ENCODE measurements around the gene GTF3C2. TPM values are rescaled to one million over a fixed set of nuclear protein-coding genes. Genes with fewer than 3 reads are reported as not detected.
A peak's percentile ranks its signal among the peaks of the same experiment; 100 is the strongest.
"Not testable (repeated sequence)": the region's sequence is repeated elsewhere in the genome, so short reads cannot be mapped to it uniquely, and the experiment has no call there.

Gene GTF3C2
- total RNA-seq, 1 donor from 2014 or later = 26.7 TPM

DNA sequence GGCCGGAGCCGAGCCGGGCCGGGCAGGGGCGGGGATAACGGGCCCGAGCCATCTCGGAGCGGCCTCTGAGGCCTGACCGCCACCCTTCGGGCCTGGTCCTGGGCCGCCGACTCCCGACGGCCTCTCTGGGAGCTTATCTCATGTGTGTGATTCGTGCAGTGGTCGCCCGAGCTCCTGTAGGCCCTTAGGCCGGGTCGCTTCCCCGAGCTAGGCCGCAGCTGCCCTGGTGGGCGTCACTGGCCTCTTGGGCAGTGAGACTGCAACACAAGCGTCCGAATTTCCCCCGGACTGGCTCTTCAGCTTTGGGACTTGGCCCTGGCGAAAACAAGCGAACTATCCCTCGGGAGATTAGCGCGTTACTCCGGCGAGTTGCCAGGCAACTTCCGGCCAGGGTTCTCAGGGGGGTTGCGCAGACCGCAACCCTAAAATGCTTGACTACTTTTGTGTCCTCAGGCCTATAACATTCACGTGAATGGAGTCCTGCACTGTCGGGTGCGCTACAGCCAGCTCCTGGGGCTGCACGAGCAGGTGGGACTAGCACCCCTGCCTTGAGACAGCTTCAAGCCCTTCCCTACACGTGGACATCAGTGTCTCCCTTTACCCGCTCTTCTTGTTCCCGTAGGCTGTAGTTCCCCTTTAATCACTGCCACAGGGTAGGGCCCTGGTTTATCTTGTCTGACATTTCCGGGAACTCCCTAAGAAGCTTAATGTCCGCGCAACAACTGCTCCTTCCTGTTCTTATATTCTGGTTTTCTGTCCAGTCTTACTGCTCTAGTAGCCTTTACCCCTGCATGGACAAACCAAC lies 14.5 kb upstream of the GTF3C2 start:
- DNase-seq = peak; percentile 41

GRCh38 chr2:27370026-27370815 lies 13.7 kb upstream of the GTF3C2 start, which contains the start of the genes EIF2B4 and SNX17:
Gene EIF2B4 (minus strand): TSS chr2:27370338. CDS start chr2:27370314, 24 bp downstream.
Gene SNX17 (plus strand): TSS chr2:27370616. CDS start chr2:27370744, 128 bp downstream.
- DNase-seq = peak; percentile 99

GRCh38 chr2:27369471-27370025 lies 13.0 kb upstream of the GTF3C2 start:
- DNase-seq = peak; percentile 71

DNA sequence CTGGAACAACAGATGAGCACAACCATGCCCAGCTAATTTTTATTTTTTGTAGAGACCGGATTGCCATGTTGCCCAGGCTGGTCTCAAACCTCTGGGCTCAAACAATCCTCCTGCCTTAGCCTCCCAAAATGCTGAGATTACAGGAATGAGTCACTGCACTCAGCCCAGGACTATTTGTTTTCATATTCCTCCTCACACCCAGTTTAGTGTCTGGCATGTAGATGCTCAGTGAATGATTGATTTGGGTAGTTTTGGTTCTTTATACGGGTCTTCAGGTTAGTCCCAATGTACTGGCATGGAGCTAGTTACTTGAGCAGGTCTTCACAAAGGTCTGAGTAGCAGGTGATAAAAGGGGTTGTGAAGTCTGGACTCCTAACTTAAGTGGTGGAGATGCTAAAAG lies 7.4 kb upstream of the GTF3C2 start:
- no peak for DNase-seq

GRCh38 chr2:27362678-27363420 lies 6.3 kb upstream of the GTF3C2 start:
- no peak for DNase-seq

DNA sequence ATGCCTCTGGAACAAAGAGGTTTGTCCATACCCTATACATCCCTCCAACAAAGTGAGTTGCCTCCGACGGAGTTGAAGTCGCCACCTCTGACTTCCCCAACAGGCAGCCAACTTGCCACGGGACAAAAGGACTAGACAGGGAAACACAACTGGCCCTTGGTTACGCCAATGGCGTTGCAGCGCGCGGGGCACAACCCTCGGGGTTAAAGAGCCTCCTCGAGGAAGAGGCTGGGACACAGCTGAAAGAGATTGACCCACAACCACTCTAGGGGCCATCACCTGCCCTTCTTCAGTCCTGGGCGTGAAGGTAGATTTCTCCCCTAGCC lies 545 bp downstream of the GTF3C2 start:
- DNase-seq = peak; percentile 78

DNA sequence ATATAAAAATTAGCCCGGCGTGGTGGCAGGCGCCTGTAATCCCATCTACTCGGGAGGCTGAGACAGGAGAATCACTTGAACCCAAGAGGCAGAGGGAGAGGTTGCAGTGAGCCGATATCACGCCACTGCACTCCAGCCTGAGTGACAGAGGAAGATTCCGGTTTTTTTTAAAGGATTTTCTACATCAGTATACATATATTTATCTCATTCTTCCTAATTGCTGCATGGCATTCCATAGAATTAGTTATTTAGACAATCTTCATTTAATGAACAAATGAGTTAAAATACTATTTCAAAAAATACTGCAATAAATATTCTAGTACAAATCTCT lies 2.0 kb downstream of the GTF3C2 start:
- no peak for DNase-seq

- DNase-seq = no peak
Observed at GRCh38 chr2:27353762-27354596, 2.6 kb downstream of the GTF3C2 start.

GRCh38 chr2:27353386-27353761 lies 3.2 kb downstream of the GTF3C2 start:
- not testable (repeated sequence) for DNase-seq

DNA sequence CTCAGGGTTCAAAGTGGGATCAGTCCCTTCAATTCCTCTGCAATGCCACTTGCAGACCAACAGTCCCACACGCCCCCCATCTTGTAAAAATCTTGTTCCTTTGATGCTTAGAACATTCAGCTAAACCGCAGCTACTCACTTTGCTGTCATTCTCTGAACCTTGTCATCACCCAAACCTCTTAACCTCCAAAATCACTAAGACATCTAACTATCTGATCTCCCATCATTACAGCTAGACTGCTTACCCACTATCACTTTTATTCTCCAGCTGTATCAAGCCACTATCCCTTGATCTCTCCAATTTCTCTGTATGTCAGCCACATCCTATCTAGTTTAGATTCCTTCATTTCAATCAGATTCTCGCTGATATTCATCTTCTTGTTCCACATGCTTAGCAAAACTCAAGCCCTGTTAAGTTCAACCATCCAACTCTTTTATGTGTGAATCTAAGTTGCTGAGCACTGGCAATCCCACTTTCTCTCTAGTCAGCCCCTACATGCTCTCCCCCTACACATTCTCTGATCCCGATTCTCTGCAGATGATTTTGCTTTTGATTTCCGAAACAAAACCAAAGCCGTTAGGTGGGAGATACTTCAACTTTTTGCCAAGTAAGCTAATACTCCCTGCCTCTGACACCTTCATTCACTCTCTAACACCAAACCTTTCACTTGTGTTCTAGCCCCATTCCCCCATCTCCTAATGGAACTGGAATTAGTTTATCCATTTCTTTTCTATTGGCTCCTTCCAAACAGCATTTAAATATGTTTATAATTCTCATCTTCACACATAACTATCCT lies 4.6 kb downstream of the GTF3C2 start:
- no peak for DNase-seq

DNA sequence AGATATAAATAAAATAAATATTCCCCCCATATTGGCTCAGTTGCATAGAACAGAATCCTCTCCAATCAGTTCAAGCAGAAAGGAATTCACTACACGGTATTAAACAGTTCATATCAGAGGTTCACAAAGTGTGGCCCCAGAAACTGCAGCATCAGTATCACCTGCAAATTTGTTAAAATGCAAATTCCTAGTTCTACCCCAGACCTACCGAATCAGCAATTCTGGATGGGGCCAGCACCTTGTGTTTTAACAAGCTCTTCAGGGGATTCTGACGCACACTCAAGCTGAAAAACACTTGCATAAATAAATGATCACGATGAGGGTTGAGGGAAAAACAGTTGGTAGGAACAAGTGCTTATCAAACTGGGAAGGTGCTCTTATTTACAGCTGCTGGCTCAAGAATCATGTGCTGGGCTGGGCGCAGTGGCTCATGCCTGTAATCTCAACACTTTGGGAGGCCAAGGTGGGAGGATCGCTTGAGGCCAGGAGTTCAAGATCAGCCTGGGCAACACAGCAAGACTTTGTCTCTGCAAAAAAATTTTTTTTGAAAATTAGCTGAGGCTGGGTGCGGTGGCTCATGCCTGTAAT lies 6.4 kb downstream of the GTF3C2 start:
- DNase-seq = no peak

DNA sequence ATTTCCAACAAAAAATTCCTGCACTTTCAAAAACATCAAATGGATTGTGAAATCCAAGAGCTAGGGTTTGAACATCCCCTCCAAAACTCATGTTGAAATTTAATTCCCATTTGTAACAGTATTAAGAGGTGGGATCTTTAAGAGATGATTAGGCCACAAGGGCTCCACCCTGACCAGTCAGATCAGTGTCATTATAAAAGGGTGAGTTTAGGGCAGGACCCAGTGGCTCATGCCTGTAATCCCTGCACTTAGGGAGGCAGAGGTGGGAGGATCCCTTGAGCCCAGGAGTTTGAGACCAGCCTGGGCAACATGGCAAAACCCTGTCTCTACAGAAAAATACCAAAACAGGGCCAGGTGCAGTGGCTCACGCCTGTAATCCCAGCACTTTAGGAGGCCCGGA lies 8.9 kb downstream of the GTF3C2 start:
- no peak for DNase-seq

- no peak for DNase-seq
Observed at GRCh38 chr2:27336173-27336572, 20.4 kb downstream of the GTF3C2 start.

DNA sequence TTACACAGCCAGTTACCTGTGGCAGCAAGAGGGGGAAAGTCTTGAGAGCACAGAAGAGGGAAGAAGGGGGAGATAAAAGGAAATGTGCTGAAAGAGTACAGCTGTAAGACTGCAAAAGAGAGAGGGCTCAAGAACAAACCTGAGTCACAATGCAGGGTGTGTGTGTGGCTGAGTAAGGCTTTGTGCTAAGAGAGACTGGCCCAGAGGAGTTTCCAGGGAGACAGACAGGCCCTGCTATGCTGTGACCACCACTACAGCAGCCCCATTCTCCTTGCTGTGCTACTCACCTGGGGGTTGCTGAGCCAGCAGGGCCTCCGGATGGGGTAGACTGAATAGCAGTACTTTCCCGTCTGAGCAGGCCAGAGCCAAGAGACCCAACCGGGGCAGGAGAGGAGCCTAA lies 21.3 kb downstream of the GTF3C2 start:
- no peak for DNase-seq

GRCh38 chr2:27324720-27325119 lies 31.8 kb downstream of the GTF3C2 start:
- no peak for DNase-seq

- no peak for DNase-seq
Observed at GRCh38 chr2:27323596-27324285, 32.8 kb downstream of the GTF3C2 start.

- peak; percentile 95 for DNase-seq
Observed at GRCh38 chr2:27322766-27323595, 33.6 kb downstream of the GTF3C2 start, which contains the start of gene MPV17. Gene MPV17 (minus strand): TSS chr2:27323097. CDS start chr2:27322517, 580 bp downstream.

- DNase-seq = peak; percentile 32
Observed at GRCh38 chr2:27322301-27322765, 34.2 kb downstream of the GTF3C2 start.

DNA sequence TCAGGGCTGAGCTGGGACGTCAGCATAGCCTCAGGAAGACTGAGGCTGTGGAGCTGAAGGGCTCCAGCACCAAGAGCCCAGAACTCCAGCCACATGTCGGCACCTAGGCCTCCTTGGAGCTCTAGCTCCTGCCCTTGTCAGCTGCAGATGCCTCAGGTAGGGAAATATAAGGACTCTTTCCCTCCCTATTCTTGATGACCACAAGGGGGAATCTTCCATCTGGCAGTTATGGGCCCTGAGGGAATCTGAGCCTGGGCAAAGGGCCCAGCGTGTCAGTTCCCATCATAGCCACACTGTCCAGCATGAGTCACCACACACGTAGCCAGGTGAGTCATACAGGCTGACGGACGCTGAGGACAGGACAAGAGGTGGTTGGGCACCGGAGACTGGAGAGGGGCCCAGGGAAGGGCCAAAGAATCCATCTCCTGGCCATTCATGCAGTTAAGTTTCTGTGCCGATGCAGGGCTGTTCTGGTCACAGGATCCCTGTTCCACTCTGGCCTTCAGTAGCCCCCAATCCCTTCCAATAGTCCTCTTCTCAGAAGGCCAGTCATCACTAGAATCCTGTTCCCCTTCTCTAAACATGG lies 35.5 kb downstream of the GTF3C2 start:
- DNase-seq = peak; percentile 98

All from dermis blood vessel endothelial cell (primary cell).